ENCODE measurements around the gene PTPRN.
"Not testable (repeated sequence)": the region's sequence is repeated elsewhere in the genome, so short reads cannot be mapped to it uniquely, and the experiment has no call there.

DNA sequence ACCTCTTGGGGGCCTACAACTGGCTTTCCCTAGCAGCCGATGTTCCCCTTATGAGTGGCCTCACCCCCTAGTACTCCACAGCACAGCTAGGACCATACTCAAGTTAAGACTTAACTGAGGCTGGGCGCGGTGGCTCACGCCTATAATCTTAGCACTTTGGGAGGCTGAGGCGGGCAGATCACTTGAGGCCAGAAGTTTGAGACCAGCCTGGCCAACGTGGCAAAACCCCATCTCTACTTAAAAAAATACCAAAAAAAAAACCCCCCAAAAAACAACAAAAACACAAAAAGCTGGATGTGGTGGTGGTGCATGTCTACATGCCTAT, 22.1 kb downstream of the PTPRN start:
- TF ChIP-seq, protein P1, sequence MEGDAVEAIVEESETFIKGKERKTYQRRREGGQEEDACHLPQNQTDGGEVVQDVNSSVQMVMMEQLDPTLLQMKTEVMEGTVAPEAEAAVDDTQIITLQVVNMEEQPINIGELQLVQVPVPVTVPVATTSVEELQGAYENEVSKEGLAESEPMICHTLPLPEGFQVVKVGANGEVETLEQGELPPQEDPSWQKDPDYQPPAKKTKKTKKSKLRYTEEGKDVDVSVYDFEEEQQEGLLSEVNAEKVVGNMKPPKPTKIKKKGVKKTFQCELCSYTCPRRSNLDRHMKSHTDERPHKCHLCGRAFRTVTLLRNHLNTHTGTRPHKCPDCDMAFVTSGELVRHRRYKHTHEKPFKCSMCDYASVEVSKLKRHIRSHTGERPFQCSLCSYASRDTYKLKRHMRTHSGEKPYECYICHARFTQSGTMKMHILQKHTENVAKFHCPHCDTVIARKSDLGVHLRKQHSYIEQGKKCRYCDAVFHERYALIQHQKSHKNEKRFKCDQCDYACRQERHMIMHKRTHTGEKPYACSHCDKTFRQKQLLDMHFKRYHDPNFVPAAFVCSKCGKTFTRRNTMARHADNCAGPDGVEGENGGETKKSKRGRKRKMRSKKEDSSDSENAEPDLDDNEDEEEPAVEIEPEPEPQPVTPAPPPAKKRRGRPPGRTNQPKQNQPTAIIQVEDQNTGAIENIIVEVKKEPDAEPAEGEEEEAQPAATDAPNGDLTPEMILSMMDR (IDR thresholded peaks at IDR 0.05) = not testable (repeated sequence)
- TF ChIP-seq POLR2A, POLR2AphosphoS5 (IDR thresholded peaks at IDR 0.05): not testable (repeated sequence)

Measured in prostate gland (tissue), 2 donors.